Omental fat pad (tissue), 4 donors: Measurements from ENCODE around the gene WDR48. TPM values are rescaled to one million over a fixed set of nuclear protein-coding genes. Genes with fewer than 3 reads are reported as not detected.

Experiments
- ATAC-seq: fragments of 150-250 bp; one replicate; pipeline ENCODE4 v1.9.1; 2016; ENCODE audit warnings: mild to moderate bottlenecking, moderate library complexity; ENCODE audit not compliant: low FRiP score
- DNase-seq: peaks from one replicate; pipeline ENCODE4 v3.0.0-alpha.2; 2019; ENCODE audit warnings: low spot score
- total RNA-seq, 4 donors: library from RNA; depleted of rRNA; stranded (reverse); fragments of >200 nt; gene quantifications; one replicate each; pipeline ENCODE4 v1.1.0, GENCODE V29; 2016
- TF ChIP-seq, protein P1 (sequence below), 3 donors: fragments of 450-650 bp; IDR thresholded peaks; one replicate each; pipeline ENCODE4 v1.5.1; 2016 to 2017; ENCODE audit warnings: antibody characterized with exemption in 3 of 3, mild to moderate bottlenecking in 3 of 3, moderate library complexity in 2 of 3

Gene WDR48
- total RNA-seq, 4 donors from 2014 or later, result 16.7 to 37.2 (median 22.7) TPM

DNA sequence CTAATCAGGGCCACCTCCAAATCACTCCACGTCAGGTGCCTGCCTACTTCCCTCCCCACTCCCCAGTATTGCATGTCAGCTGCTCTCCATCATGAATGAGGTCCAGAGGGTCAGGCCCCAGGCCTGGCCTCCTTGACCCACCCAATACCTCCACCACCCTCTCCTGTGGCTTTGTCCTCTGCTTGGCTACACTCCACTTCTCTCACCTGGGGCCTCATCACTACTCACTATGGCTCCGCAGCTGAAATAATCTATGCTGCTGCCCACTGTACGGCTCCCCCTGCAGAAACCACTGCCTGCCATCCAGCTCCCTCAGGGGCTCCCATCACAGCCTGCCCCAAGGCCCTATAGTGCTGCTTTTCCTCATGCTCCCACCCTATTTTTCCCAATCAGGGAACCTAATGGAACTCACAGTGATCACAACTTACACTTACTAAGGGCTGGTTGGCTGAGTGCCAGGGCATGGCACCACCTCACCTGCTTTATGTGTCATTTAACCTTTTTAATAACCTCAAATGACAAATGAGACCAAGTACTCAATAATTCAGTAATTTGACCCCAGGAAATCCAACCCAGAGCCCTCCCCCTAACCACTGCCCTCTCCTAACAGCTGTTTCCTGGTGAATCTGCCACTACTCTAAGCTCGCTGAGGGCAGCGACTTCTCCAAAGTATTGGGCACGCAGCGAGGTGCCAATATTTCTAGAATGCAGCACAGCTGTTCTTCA is 53.3 kb downstream of the WDR48 start:
- TF ChIP-seq, protein P1, sequence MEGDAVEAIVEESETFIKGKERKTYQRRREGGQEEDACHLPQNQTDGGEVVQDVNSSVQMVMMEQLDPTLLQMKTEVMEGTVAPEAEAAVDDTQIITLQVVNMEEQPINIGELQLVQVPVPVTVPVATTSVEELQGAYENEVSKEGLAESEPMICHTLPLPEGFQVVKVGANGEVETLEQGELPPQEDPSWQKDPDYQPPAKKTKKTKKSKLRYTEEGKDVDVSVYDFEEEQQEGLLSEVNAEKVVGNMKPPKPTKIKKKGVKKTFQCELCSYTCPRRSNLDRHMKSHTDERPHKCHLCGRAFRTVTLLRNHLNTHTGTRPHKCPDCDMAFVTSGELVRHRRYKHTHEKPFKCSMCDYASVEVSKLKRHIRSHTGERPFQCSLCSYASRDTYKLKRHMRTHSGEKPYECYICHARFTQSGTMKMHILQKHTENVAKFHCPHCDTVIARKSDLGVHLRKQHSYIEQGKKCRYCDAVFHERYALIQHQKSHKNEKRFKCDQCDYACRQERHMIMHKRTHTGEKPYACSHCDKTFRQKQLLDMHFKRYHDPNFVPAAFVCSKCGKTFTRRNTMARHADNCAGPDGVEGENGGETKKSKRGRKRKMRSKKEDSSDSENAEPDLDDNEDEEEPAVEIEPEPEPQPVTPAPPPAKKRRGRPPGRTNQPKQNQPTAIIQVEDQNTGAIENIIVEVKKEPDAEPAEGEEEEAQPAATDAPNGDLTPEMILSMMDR (IDR thresholded peaks at IDR 0.05), result no peak
- no peak for DNase-seq
- no peak for ATAC-seq

DNA sequence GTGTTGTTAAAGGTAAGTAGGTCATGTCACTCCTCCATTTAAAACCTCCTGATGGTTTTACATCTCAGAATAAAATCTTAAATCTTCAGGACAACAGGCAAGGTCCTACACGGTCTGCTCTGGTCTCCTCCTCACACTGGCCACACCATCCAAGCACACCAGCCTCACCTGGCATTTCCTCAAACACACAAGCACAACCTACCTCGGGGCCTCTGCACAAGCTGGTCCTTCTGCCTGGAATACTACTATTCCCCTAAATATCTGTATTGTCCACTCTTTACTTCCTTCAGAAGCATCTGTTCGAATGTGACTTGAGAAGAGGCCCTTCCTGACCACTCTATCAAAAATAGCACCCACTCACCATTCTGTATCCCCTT is 53.9 kb downstream of the WDR48 start:
- ATAC-seq (no peak), DNase-seq (no peak)
- TF ChIP-seq, protein P1 (IDR thresholded peaks at IDR 0.05), result no peak

DNA sequence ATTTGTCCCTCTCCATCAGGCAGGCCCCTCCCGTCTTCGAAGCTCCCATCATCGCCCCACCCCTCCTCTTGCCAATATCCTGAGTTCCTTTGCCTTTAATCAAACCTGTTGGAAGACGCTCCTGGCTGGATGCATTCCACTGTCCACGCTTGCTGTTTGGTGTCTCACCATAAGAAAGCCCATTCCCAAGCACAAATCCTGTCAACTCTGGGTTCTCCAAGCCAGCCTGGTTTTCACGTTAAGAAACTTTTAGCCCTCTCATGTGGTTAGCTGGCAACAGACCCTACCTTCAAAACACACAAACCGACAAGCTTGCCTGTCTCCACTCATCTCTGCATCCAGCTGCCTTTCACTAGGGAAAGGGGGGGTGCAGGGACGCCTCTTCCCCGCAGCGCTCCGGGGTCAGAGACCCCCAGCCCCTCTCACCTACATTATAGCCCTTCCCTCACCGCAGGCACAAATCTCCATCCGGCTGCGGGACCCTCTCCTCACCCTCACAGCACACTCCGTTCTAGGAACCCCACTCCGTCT is 54.5 kb downstream of the WDR48 start:
- ATAC-seq, result no peak
- TF ChIP-seq, protein P1 (IDR thresholded peaks at IDR 0.05), result no peak
- DNase-seq, result no peak

DNA sequence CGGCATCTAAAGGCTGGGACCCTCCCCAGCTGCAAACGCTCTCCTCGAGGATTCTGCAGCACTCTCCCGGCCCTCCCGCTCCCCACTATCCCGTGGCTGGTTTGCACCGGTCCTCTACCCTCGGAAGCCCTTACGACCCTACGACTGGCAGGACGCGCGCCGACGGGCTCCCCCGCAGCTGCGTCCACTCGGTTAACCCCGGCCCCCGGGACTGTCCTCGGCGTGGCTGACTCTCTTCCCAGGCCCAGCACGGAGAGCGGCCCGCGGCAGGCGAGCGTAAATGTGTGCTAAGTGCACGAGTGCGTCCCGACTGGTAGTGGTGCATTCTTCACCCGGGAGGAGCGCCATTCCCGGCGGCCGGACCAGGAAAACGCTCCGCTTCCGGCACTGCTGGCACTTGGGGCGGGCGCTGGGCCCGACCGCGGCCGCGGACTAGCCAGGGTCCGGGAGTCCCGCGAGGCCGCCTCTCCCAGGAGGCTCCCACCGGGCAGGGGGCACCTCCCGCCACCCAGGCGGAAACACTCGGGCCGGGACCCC is 55.1 kb downstream of the WDR48 start:
- no peak for DNase-seq
- ATAC-seq, result peak; percentile 14
- TF ChIP-seq, protein P1 (IDR thresholded peaks at IDR 0.05), result no peak

DNA sequence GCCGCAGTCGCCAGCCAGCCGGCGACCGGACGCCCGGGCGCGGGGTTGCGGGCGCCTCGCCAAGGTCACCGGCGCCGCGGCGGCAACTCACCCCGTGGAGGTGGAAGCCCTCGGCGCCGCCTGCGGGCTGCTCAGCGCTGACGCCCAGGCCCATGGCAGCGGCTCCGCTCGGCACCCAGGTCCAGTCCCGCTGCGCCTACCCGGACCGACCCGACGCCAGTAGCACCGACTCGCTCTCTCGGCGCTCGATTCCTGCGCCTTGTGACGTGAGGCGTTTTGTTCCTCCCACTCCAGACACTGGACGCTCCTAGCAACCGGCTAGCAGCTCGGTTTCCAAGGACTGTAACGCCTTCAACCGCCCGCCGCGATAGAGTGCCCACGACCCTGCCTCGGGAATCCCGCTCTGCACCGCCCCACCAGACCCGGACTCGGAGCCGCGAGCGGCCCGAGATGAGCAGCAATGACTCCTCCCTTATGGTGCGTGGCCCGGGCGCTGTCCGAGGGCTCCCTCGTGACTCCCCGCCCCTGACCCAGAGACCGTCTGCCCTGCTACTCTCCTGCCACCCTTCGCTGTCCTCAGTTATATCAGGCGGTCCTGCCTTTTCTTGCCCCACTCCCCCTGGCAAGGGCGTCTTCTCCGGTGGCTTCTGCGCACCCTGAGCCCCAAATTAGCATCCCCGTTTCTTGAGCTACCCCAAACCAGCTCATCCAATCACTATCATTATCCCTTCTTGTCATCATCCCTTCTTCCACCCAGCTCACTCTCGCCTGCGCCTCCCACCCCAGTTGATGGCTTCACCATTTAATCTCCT is 55.8 kb downstream of the WDR48 start, which contains the start of the genes GORASP1 and TTC21A:
Gene GORASP1, minus strand, starts transcription at position 240 of the 812 bp plus-strand sequence. Its CDS starts 86 bp downstream, at position 154.
Gene TTC21A, plus strand, starts transcription at position 293 of the 812 bp plus-strand sequence. Its CDS starts 158 bp downstream, at position 451.
- peak; percentile 58 for DNase-seq

DNA sequence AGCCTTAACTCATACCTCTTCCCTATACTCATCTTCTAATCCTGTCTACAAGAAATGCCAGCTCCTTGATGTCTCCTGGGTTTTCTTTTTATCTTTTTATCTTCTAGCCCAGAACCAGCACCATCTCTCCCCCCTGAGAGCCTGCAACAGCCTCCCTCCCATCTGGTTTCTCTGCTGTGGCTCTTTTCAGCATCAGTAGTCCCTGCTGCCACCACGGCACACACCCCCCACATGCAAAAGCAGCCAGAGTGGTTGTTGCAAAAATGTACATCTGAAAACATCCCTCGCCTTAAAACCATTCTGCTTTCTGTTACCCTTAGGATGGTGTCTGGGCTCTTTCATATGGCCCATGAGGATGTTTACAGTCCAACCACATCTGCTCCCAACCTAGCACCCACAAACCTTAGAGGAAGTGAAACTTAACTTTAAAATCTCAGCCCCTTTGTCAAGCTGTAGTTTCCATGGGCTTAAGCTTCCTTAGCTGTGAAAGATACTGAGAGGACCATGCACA is 56.4 kb downstream of the WDR48 start:
- TF ChIP-seq, protein P1 (IDR thresholded peaks at IDR 0.05), result no peak
- ATAC-seq, result no peak
- no peak for DNase-seq

More for the DNA sequence above, 55.8 kb downstream of the WDR48 start, which contains the start of the genes GORASP1 and TTC21A:
- peak; percentile 90 for ATAC-seq
- TF ChIP-seq, protein P1 (IDR thresholded peaks at IDR 0.05), result no peak
